ENCODE measurements around the gene ACAA1.
"Not testable (repeated sequence)": the region's sequence is repeated elsewhere in the genome, so short reads cannot be mapped to it uniquely, and the experiment has no call there.

The ACAA1 gene

GRCh38 chr3:38101811-38102443, 35.0 kb downstream of the ACAA1 start:
- no peak for DNase-seq (ENCODE audit: low read depth)

DNA sequence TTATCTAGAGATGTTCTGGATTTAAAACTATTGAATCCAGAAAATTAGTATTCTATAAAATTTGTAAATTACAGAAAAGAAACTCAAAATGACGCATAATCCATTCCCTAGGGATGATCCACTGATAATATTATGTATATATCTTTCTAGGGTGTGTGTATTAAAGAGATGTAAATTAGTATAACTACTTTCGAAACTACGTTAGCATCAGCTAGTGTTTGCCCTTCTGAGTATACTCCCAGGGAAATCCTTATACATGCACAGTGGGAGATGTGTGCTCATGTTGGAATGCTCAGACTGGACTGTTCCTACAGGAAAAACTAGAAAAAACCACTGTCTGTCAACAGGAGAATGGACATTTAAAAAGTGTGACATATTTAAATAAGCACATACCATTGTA, 36.4 kb downstream of the ACAA1 start:
- DNase-seq (ENCODE audit: low read depth), result no peak

GRCh38 chr3:38099518-38099917, 37.4 kb downstream of the ACAA1 start:
- DNase-seq (ENCODE audit: low read depth), result no peak

- no peak for DNase-seq (ENCODE audit: low read depth)
Measured at GRCh38 chr3:38098376-38098723, 38.6 kb downstream of the ACAA1 start.

DNA sequence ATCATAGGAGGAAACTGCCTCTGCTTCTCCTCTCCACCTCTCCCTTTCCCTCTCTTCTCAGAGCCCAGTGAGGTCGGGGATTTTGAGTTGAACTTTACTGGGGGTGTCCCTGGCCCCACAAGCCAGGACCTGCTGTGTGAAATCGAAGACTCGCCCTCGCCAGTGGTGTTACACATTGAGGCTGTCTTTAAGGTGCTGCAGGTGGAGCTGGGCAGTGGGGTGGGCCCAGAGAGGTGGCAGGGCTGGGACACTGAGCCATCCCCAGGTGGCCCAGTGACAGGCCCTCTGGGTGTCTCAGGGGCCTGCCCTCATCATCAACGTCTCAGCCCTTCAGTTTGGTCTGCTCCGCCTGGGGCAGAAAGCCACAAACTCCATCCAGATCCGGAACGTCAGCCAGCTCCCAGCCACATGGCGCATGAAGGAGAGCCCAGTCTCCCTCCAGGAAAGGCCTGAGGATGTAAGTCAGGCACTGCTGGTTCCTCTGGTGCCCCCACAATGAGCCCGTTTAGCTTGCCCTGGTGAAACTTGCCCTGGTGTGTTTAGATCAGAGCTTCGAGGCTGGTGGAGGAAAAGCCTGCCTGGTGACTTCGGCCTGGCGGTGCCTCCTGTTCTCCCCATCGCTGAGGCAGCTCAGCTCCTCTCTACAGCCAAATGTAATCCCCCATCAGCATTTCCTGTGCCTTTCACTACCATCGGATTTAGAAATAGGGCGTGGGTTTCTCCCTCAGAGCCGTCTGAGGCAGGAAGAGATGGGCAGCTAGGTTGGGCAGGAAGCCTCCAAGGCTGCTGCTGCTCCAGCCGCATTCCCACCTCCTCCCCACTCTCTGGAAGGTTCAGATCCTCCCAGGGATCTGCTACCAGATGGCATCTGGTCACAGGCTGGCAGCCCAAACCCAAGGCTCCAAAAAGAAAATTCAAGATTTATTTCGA, 39.2 kb downstream of the ACAA1 start:
- no peak for DNase-seq (ENCODE audit: low read depth)

- DNase-seq (ENCODE audit: low read depth), result no peak
Measured at GRCh38 chr3:38095669-38096483, 41.1 kb downstream of the ACAA1 start.

- DNase-seq (ENCODE audit: low read depth), result no peak
Measured at GRCh38 chr3:38094999-38095398, 41.9 kb downstream of the ACAA1 start.

GRCh38 chr3:38090453-38090852, 46.5 kb downstream of the ACAA1 start:
- no peak for DNase-seq (ENCODE audit: low read depth)

- DNase-seq (ENCODE audit: low read depth), result no peak
Measured at GRCh38 chr3:38089163-38089562, 47.8 kb downstream of the ACAA1 start.

GRCh38 chr3:38088126-38089078, 48.5 kb downstream of the ACAA1 start:
- no peak for DNase-seq (ENCODE audit: low read depth)

DNA sequence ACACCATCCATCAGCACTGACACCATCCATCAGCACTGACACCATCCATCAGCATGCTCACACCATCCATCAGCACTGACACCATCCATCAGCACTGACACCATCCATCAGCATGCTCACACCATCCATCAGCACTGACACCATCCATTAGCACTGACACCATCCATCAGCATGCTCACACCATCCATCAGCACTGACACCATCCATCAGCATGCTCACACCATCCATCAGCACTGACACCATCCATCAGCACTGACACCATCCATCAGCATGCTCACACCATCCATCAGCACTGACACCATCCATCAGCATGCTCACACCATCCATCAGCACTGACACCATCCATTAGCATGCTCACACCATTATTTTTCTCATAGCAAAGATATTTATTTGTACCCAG, 49.6 kb downstream of the ACAA1 start:
- DNase-seq (ENCODE audit: low read depth), result not testable (repeated sequence)

GRCh38 chr3:38086496-38086895, 50.4 kb downstream of the ACAA1 start:
- no peak for DNase-seq (ENCODE audit: low read depth)

DNA sequence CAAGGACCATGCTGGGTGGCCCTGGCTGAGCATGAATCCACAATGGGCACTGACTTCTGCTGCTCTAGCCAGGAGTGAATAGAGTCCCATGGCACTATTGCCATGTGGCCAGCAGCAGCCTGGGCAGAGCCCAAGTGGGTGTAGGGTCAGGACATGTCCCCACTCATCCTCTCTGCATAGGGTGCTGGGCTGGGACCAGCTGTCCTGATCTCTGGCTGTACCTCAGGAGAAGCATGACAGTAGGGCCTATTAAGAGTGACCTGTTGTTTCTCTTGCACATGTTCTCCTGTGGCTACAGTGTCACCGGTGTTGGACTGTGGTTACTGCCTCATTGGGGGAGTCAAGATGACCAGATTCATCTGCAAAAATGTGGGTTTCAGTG, 51.0 kb downstream of the ACAA1 start:
- no peak for DNase-seq (ENCODE audit: low read depth)

- DNase-seq (ENCODE audit: low read depth), result no peak
Measured at GRCh38 chr3:38085311-38085942, 51.5 kb downstream of the ACAA1 start.

GRCh38 chr3:38084334-38085310, 52.3 kb downstream of the ACAA1 start:
- no peak for DNase-seq (ENCODE audit: low read depth)

- DNase-seq (ENCODE audit: low read depth), result no peak
Measured at GRCh38 chr3:38083871-38084333, 53.0 kb downstream of the ACAA1 start.

GRCh38 chr3:38083254-38083653, 53.7 kb downstream of the ACAA1 start:
- not testable (repeated sequence) for DNase-seq (ENCODE audit: low read depth)

GRCh38 chr3:38082296-38082695, 54.6 kb downstream of the ACAA1 start:
- not testable (repeated sequence) for DNase-seq (ENCODE audit: low read depth)

- DNase-seq (ENCODE audit: low read depth), result not testable (repeated sequence)
Measured at GRCh38 chr3:38077073-38077472, 59.9 kb downstream of the ACAA1 start.
